CD4-positive, alpha-beta T cell treated with Interleukin-15 for 4 hours (primary cell): ENCODE measurements around the gene LIN37.
"Not testable (repeated sequence)": the region's sequence is repeated elsewhere in the genome, so short reads cannot be mapped to it uniquely, and the experiment has no call there.

Source experiments
- DNase-seq: peaks from one replicate; pipeline ENCODE4 v3.0.0-alpha.2; 2020; ENCODE audit warnings: low spot score

Gene LIN37

GRCh38 chr19:35789978-35790944, 41.9 kb downstream of the LIN37 start:
- DNase-seq, result no peak

- DNase-seq, result no peak
These were observed 42.8 kb downstream of the LIN37 start for GRCh38 chr19:35790981-35791813.

GRCh38 chr19:35791814-35792279, 43.5 kb downstream of the LIN37 start:
- no peak for DNase-seq

- no peak for DNase-seq
These were observed 43.9 kb downstream of the LIN37 start for GRCh38 chr19:35792312-35792711.

- DNase-seq, result no peak
These were observed 44.5 kb downstream of the LIN37 start for GRCh38 chr19:35792888-35793287.

- no peak for DNase-seq
These were observed 45.2 kb downstream of the LIN37 start for GRCh38 chr19:35793381-35794165.

GRCh38 chr19:35795564-35795963, 47.2 kb downstream of the LIN37 start:
- not testable (repeated sequence) for DNase-seq

- DNase-seq, result no peak
These were observed 48.5 kb downstream of the LIN37 start for GRCh38 chr19:35796645-35797542.

- DNase-seq, result no peak
These were observed 49.3 kb downstream of the LIN37 start for GRCh38 chr19:35797663-35798062.

- DNase-seq, result no peak
These were observed 53.5 kb downstream of the LIN37 start for GRCh38 chr19:35801828-35802227.
